Measurements from ENCODE around the gene UBE2K. TPM values are rescaled to one million over a fixed set of nuclear protein-coding genes. Genes with fewer than 3 reads are reported as not detected.

The UBE2K gene
- total and polyA plus RNA-seq, 2 of the 13 experiments (the other 11 are each of a cell fraction or from before 2014, with no cell fraction given), result 36.2 to 81.0 TPM

DNA sequence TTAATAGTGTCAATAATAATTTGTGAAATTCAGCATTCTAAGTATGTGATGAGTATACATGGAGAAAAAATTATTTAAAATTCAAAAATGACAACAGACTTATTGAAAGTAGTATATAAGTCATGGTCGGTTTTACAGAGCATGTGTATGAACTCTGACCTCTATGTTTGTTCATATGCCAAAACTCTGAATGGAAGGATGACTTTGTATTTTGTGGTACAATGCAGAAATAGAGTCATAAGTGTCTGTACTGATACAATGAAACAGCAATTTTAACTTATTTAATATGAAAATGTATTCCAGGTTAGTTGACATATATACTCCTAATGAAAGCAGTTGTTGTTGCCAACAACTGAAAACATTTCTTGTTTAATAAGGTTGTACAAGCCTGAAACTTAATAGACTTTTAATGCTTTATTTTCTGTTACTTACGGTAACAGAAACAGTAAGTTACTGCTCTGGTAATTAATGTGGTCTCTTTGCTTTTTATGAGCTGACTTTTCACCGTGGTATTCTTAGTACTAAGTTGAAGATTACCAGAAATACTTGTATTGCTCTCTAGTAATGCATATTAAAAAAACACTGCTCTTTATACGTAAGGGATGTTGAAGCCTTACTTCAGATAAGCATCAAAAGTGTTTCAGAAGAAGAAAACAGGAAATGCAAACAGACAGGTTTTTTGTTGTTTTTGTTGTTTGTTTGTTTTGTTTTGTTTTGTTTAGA, 1.9 kb downstream of the UBE2K start (continued):
- TF ChIP-seq, protein P1, sequence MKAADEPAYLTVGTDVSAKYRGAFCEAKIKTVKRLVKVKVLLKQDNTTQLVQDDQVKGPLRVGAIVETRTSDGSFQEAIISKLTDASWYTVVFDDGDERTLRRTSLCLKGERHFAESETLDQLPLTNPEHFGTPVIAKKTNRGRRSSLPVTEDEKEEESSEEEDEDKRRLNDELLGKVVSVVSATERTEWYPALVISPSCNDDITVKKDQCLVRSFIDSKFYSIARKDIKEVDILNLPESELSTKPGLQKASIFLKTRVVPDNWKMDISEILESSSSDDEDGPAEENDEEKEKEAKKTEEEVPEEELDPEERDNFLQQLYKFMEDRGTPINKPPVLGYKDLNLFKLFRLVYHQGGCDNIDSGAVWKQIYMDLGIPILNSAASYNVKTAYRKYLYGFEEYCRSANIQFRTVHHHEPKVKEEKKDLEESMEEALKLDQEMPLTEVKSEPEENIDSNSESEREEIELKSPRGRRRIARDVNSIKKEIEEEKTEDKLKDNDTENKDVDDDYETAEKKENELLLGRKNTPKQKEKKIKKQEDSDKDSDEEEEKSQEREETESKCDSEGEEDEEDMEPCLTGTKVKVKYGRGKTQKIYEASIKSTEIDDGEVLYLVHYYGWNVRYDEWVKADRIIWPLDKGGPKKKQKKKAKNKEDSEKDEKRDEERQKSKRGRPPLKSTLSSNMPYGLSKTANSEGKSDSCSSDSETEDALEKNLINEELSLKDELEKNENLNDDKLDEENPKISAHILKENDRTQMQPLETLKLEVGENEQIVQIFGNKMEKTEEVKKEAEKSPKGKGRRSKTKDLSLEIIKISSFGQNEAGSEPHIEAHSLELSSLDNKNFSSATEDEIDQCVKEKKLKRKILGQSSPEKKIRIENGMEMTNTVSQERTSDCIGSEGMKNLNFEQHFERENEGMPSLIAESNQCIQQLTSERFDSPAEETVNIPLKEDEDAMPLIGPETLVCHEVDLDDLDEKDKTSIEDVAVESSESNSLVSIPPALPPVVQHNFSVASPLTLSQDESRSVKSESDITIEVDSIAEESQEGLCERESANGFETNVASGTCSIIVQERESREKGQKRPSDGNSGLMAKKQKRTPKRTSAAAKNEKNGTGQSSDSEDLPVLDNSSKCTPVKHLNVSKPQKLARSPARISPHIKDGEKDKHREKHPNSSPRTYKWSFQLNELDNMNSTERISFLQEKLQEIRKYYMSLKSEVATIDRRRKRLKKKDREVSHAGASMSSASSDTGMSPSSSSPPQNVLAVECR (CRISPR knock-in tag; IDR thresholded peaks at IDR 0.05; ENCODE audit: borderline replicate concordance), result no peak
- TF ChIP-seq PPARG (CRISPR knock-in tag; conservative IDR thresholded peaks at IDR 0.05), result peak; percentile 52; the same call in 1 of the 2 replicates
- TF ChIP-seq NONO (IDR thresholded peaks at IDR 0.05), result no peak
- no peak for TF ChIP-seq NONO (CRISPR knock-in tag; conservative IDR thresholded peaks at IDR 0.05)
- no peak for TF ChIP-seq FOSL1 (CRISPR knock-in tag; IDR thresholded peaks at IDR 0.05; ENCODE audit: borderline replicate concordance)
- TF ChIP-seq TCF12 (IDR thresholded peaks at IDR 0.05), result no peak
- TF ChIP-seq TCF12 (CRISPR knock-in tag; IDR thresholded peaks at IDR 0.05), result no peak
- no peak for TF ChIP-seq MTF2 (CRISPR knock-in tag; IDR thresholded peaks at IDR 0.05; ENCODE audit: borderline replicate concordance)
- TF ChIP-seq GZF1 (CRISPR knock-in tag; IDR thresholded peaks at IDR 0.05), result peak; percentile 87; the same call in 1 of the 2 replicates
- peak; percentile 86 for TF ChIP-seq NR2C2 (CRISPR knock-in tag; IDR thresholded peaks at IDR 0.05; ENCODE audit: borderline replicate concordance)
- no peak for TF ChIP-seq TBL1XR1 (IDR thresholded peaks at IDR 0.05; ENCODE audit: borderline replicate concordance, low read length, partially characterized antibody)

Data from HepG2 (cell line).